K562 (cell line): ENCODE measurements around the gene GRPEL2. TPM values are rescaled to one million over a fixed set of nuclear protein-coding genes. Genes with fewer than 3 reads are reported as not detected.

Experiments used
- BHLHE40 ChIP-seq: IDR thresholded peaks from 2 replicates; pipeline ENCODE4 v1.6.1; 2011; ENCODE audit warnings: low read length, improper control_type of control experiment
- BRF1 ChIP-seq: IDR thresholded peaks from 3 replicates; pipeline ENCODE4 v1.6.1; 2011; ENCODE audit warnings: borderline replicate concordance, mild to moderate bottlenecking; ENCODE audit not compliant: insufficient read length; ENCODE audit errors: extremely low read depth
- CEBPB ChIP-seq: fragments of 450-650 bp; IDR thresholded peaks from 2 replicates; pipeline ENCODE4 v1.6.1; 2016; ENCODE audit warnings: missing genetic modification characterization, missing compliant biosample characterization
- FOSL1 ChIP-seq: fragments of 200-800 bp; sonication (Bioruptor generic); conservative IDR thresholded peaks from 2 replicates; pipeline ENCODE4 v1.6.1; 2016; ENCODE audit warnings: missing genetic modification characterization, missing compliant biosample characterization
- IRF9 ChIP-seq: fragments of 450-650 bp; IDR thresholded peaks from 2 replicates; pipeline ENCODE4 v1.6.1; 2016; ENCODE audit warnings: missing biosample characterization, missing genetic modification characterization
- JUND ChIP-seq, 2 experiments: IDR thresholded peaks; 2 replicates in 1 of 2; 3 replicates in 1 of 2; pipeline ENCODE4 v1.6.1; 2011; ENCODE audit warnings: borderline replicate concordance in 2 of 2, low read depth in 2 of 2, low read length in 2 of 2, improper control_type of control experiment in 1 of 2, missing biosample characterization in 1 of 2, missing genetic modification characterization in 1 of 2, missing genetic modification reagents in 1 of 2
- MBD1 ChIP-seq: fragments of 250-450 bp; sonication (Bioruptor Pico); IDR thresholded peaks from 2 replicates; pipeline ENCODE4 v1.8.0; 2022; ENCODE audit warnings: inconsistent platforms
- MTA1 ChIP-seq: fragments of 450-650 bp; IDR thresholded peaks from 2 replicates; pipeline ENCODE4 v1.6.1; 2017; ENCODE audit warnings: borderline replicate concordance
- NFE2 ChIP-seq: IDR thresholded peaks from 2 replicates; pipeline ENCODE4 v1.6.1; 2014; ENCODE audit warnings: antibody characterized with exemption, low read depth
- PHB ChIP-seq: fragments of 250-450 bp; sonication (Bioruptor Pico); IDR thresholded peaks from 2 replicates; pipeline ENCODE4 v1.5.0; 2021
- POLR2G ChIP-seq: fragments of 200-400 bp; formaldehyde crosslinking; IDR thresholded peaks from 2 replicates; pipeline ENCODE4 v1.6.1; 2017; ENCODE audit warnings: low read depth, mild to moderate bottlenecking, antibody characterized with exemption, low read length, moderate library complexity
- PRPF4 ChIP-seq: fragments of 200-400 bp; formaldehyde crosslinking; IDR thresholded peaks from one replicate; pipeline ENCODE4 v1.6.1; 2017; ENCODE audit warnings: low read length, low read depth, mild to moderate bottlenecking; ENCODE audit not compliant: insufficient read depth, poor library complexity, severe bottlenecking
- RCOR1 ChIP-seq, 2 experiments: IDR thresholded peaks; 2 replicates each; pipeline ENCODE4 v1.6.1; 2012; ENCODE audit warnings: low read depth in 2 of 2, low read length in 2 of 2, borderline replicate concordance in 1 of 2, improper control_type of control experiment in 1 of 2
- SMAD3 ChIP-seq: fragments of 450-650 bp; formaldehyde crosslinking; conservative IDR thresholded peaks from 2 replicates; pipeline ENCODE4 v1.4.0; 2020; ENCODE audit warnings: mild to moderate bottlenecking
- SP1 ChIP-seq: sonication (generic); formaldehyde crosslinking; IDR thresholded peaks from 2 replicates; pipeline ENCODE4 v1.8.1; 2022; ENCODE audit warnings: mild to moderate bottlenecking, missing genetic modification reagents
- TAF15 ChIP-seq: fragments of 200-400 bp; formaldehyde crosslinking; IDR thresholded peaks from 2 replicates; pipeline ENCODE4 v1.6.1; 2017; ENCODE audit warnings: mild to moderate bottlenecking, low read depth, low read length, moderate library complexity
- TCFL5 ChIP-seq: fragments of 250-450 bp; sonication (Bioruptor Pico); conservative IDR thresholded peaks from 2 replicates; pipeline ENCODE4 v1.6.1; 2021; ENCODE audit warnings: mild to moderate bottlenecking, moderate library complexity, matching md5 sums
- TEAD1 ChIP-seq, 2 experiments: fragments of 450-650 bp in 1 of 2; sonication (generic) in 1 of 2; formaldehyde crosslinking; IDR thresholded peaks; 2 replicates each; pipeline versions ENCODE4 v1.4.0 to v1.8.0; 2020 to 2022; ENCODE audit warnings: mild to moderate bottlenecking in 2 of 2, missing genetic modification reagents in 1 of 2
- ZNF133 ChIP-seq: fragments of 250-450 bp; sonication (Bioruptor Pico); IDR thresholded peaks from 2 replicates; pipeline ENCODE4 v1.4.0; 2020; ENCODE audit warnings: mild to moderate bottlenecking
- ZNF197 ChIP-seq: fragments of 200-800 bp; sonication (Bioruptor generic); IDR thresholded peaks from 2 replicates; pipeline ENCODE4 v1.6.1; 2016; ENCODE audit warnings: low read depth, missing genetic modification characterization, missing compliant biosample characterization
- ZNF644 ChIP-seq: fragments of 200-800 bp; sonication (Bioruptor generic); IDR thresholded peaks from 2 replicates; pipeline ENCODE4 v1.6.1; 2016; ENCODE audit warnings: low read depth, missing genetic modification characterization, missing compliant biosample characterization
- ZNF668 ChIP-seq: fragments of 250-450 bp; sonication (Bioruptor Pico); IDR thresholded peaks from 2 replicates; pipeline ENCODE4 v1.8.0; 2022; ENCODE audit warnings: mild to moderate bottlenecking, inconsistent platforms
- polyA plus RNA-seq, 8 experiments: library from polyadenylated mRNA; depleted of rRNA in 4 of 8; stranded (reverse) in 5 of 8; unstranded in 3 of 8; fragments of >200 nt; fragmentation: Nextera tagmentation in 2 of 8; fragmentation: Illumina TruSeq in 1 of 8; extraction: Ambion mirVana in 2 of 8; extraction: Trizol in 1 of 8; gene quantifications; 2 replicates each; pipeline versions ENCODE4 v1.2.1 to v1.2.3, GENCODE V29; 2011 to 2014; ENCODE audit warnings: inconsistent platforms in 1 of 8, missing spikeins in 1 of 8
- total RNA-seq, 7 experiments: library from RNA; depleted of rRNA in 6 of 7; stranded (reverse); fragments of >200 nt in 6 of 7; fragmentation: Illumina TruSeq in 2 of 7; extraction: Trizol in 2 of 7; gene quantifications; 2 replicates each; pipeline versions ENCODE4 v1.2.1 to v1.2.3, GENCODE V29; 2011 to 2021; ENCODE audit warnings: low replicate concordance in 1 of 7
- TF ChIP-seq, protein P1 (sequence below): fragments of 200-800 bp; sonication (Bioruptor generic); IDR thresholded peaks from 2 replicates; pipeline ENCODE4 v1.6.1; 2017; ENCODE audit warnings: missing genetic modification characterization, missing compliant biosample characterization
- TF ChIP-seq, protein P2 (sequence below), 2 experiments: fragments of 450-650 bp in 1 of 2; sonication (generic) in 1 of 2; formaldehyde crosslinking in 1 of 2; IDR thresholded peaks in 1 of 2; conservative IDR thresholded peaks in 1 of 2; 2 replicates each; pipeline versions ENCODE4 v1.6.1 to v1.8.1; 2016 to 2023; ENCODE audit warnings: mild to moderate bottlenecking in 2 of 2, moderate library complexity in 2 of 2, inconsistent platforms in 1 of 2, missing genetic modification reagents in 1 of 2

Gene GRPEL2
- total and polyA plus RNA-seq, 9 of the 15 experiments (the other 6 are each of a cell fraction or from before 2014, with no cell fraction given): 11.2 to 40.5 (median 25.8) TPM

DNA sequence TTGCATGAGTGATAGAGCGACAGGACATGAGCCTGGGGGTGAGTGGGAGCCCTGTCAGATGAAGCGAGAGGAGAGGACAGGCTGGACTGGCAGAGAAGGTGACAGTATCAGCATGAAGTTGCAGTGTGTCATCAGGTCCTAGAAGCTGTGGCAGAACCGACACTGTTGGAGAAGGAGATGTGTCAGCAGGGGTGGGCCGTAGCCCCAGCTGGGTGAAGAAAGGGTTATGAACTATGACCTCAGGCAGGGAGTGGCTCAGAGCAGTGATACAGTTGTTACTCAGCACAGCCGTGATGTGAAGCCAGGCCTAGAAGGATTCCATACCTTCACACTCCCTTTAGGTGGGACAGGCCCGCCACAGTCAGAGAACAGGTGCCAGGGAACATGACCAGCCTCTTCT is 20.1 kb downstream of the GRPEL2 start (continued):
- TF ChIP-seq MBD1 (CRISPR knock-in tag): no peak
- peak; percentile 26; the same call in 1 of the 2 replicates for TF ChIP-seq JUND (IDR thresholded peaks at IDR 0.05; ENCODE audit: borderline replicate concordance, low read depth, low read length)
- no peak; the same call in 2 of the 3 replicates for TF ChIP-seq JUND (tag; IDR thresholded peaks at IDR 0.05; ENCODE audit: borderline replicate concordance, low read depth, low read length)
- peak; percentile 69; the same call in 1 of the 2 replicates for TF ChIP-seq FOSL1 (tag)
- no peak for TF ChIP-seq TCFL5 (CRISPR knock-in tag)
- TF ChIP-seq BRF1: no peak
- TF ChIP-seq, protein P1, sequence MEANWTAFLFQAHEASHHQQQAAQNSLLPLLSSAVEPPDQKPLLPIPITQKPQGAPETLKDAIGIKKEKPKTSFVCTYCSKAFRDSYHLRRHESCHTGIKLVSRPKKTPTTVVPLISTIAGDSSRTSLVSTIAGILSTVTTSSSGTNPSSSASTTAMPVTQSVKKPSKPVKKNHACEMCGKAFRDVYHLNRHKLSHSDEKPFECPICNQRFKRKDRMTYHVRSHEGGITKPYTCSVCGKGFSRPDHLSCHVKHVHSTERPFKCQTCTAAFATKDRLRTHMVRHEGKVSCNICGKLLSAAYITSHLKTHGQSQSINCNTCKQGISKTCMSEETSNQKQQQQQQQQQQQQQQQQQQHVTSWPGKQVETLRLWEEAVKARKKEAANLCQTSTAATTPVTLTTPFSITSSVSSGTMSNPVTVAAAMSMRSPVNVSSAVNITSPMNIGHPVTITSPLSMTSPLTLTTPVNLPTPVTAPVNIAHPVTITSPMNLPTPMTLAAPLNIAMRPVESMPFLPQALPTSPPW: 0 out of 2 replicates have a peak, but pooled peaks have one; percentile 25
- no peak for TF ChIP-seq MTA1
- TF ChIP-seq, protein P2, sequence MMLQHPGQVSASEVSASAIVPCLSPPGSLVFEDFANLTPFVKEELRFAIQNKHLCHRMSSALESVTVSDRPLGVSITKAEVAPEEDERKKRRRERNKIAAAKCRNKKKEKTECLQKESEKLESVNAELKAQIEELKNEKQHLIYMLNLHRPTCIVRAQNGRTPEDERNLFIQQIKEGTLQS (IDR thresholded peaks at IDR 0.05): peak; percentile 61
- TF ChIP-seq, protein P2 (CRISPR knock-in tag; conservative IDR thresholded peaks at IDR 0.05): no peak
- no peak for TF ChIP-seq ZNF197
- no peak for TF ChIP-seq SMAD3 (CRISPR knock-in tag)
- TF ChIP-seq TAF15: no peak
- TF ChIP-seq ZNF133 (CRISPR knock-in tag): no peak
- no peak for TF ChIP-seq CEBPB (tag)
- no peak for TF ChIP-seq TEAD1 (CRISPR knock-in tag; IDR thresholded peaks at IDR 0.05)
- no peak for TF ChIP-seq ZNF668
- TF ChIP-seq PHB: no peak
- no peak for TF ChIP-seq IRF9 (tag)
- TF ChIP-seq RCOR1 (IDR thresholded peaks at IDR 0.05; ENCODE audit: borderline replicate concordance in 1 of 2, low read depth in 2 of 2, low read length in 2 of 2): peak in 1 of 2 experiments; percentile 46; a peak in 1 of 4 replicates
- no peak for TF ChIP-seq SP1
- no peak for TF ChIP-seq PRPF4
- no peak for TF ChIP-seq BHLHE40
- TF ChIP-seq POLR2G: no peak
- TF ChIP-seq ZNF644 (tag): no peak
- TF ChIP-seq NFE2: peak; percentile 35; the same call in 1 of the 2 replicates
